ENCODE data around the gene VKORC1L1. TPM values are rescaled to one million over a fixed set of nuclear protein-coding genes. Genes with fewer than 3 reads are reported as not detected.
"Not testable (repeated sequence)": the region's sequence is repeated elsewhere in the genome, so short reads cannot be mapped to it uniquely, and the experiment has no call there.

VKORC1L1 gene
- total RNA-seq, 1 experiment from 2014 or later = 27.0 TPM

DNA sequence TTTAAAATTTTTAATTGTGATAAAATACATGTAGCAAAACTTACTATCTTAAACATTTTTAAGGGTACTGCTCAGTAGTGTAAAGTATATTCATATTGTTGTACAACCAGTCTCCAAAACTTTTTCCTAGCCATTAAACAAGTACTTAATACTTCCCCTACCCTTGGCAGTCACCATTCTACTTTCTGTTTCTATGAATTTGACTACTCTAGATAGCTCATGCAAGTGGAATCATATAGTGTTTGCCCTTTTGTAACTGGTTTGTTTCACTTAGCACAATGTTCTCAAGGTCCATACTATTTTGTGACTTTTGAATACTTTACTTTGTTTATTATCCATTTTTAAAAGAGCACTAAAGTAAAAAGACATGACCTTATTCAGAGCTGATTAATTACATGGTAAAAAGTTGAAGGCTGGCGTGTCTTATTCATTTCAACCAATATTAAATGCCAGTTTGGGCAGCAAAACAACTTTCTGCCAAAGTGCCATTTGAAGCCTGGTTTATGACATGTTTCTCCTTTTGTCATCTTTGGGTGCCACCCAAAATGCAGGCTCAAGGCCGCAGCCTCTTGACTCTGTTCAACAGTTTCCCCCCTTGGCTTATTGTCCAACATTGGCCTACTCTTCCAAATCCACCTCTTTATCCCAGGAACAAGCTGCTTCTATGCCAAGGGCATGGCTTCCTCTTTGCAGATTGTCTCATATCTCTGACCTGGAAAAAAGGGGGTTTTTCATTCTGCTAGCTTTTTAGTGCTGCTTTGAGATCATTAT is 26.0 kb downstream of the VKORC1L1 start:
- H3K4me3 ChIP-seq; H3K27me3 ChIP-seq; DNase-seq; H3K4me1 ChIP-seq; H3K27ac ChIP-seq; H3K9me3 ChIP-seq (replicated peaks): not testable (repeated sequence)
- H3K36me3 ChIP-seq = peaks cover 18% of the 10 kb centered on the region

DNA sequence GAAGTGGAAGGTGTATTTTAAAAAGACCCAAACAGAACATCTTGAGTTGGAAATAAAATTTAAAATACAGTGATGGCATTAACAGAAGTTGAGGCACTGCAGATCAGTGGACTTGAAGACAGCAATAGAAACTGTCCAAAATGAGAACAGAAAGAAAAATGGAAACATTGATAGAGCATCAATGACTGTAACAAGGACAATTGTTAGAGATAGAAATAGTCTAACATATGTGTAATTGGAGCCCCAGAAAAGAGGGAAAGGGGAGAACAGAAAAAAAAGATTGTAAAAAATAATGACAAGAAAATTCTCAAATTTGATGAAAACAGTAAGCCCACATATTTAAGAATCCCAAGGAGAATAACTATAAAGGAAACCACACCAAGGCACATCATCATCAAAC is 29.4 kb downstream of the VKORC1L1 start:
- Histone ChIP-seq H3K27me3 (no peaks in the 10 kb centered on the region), H3K9me3 (replicated peaks) (no peaks in the 10 kb centered on the region; the same call in 1 of the 2 replicates), H3K4me3 (no peak overlapping the region), H3K4me1 (no peaks in the 10 kb centered on the region), H3K27ac (no peak overlapping the region), H3K36me3 (peaks cover 17% of the 10 kb centered on the region)
- no peak for DNase-seq

GRCh38 chr7:65907501-65908198 is 34.8 kb downstream of the VKORC1L1 start:
- Histone ChIP-seq H3K36me3 (peaks cover 12% of the 10 kb centered on the region), H3K27me3 (no peaks in the 10 kb centered on the region), H3K27ac (no peak overlapping the region), H3K4me1 (no peaks in the 10 kb centered on the region), H3K4me3 (no peak overlapping the region), H3K9me3 (replicated peaks) (no peaks in the 10 kb centered on the region)
- DNase-seq = no peak

- Histone ChIP-seq H3K4me1 (no peaks in the 10 kb centered on the region), H3K27me3 (no peaks in the 10 kb centered on the region), H3K4me3 (no peak overlapping the region), H3K27ac (no peak overlapping the region), H3K9me3 (replicated peaks) (no peaks in the 10 kb centered on the region), H3K36me3 (peaks cover 3% of the 10 kb centered on the region; the same call in 1 of the 2 replicates)
- no peak for DNase-seq
Observed at GRCh38 chr7:65910237-65910636, 37.4 kb downstream of the VKORC1L1 start.

- Histone ChIP-seq H3K9me3 (replicated peaks) (no peaks in the 10 kb centered on the region), H3K36me3 (no peaks in the 10 kb centered on the region), H3K4me1 (no peaks in the 10 kb centered on the region), H3K4me3 (no peak overlapping the region), H3K27me3 (no peaks in the 10 kb centered on the region), H3K27ac (no peak overlapping the region)
- no peak for DNase-seq
Observed at GRCh38 chr7:65912237-65912636, 39.4 kb downstream of the VKORC1L1 start.

DNA sequence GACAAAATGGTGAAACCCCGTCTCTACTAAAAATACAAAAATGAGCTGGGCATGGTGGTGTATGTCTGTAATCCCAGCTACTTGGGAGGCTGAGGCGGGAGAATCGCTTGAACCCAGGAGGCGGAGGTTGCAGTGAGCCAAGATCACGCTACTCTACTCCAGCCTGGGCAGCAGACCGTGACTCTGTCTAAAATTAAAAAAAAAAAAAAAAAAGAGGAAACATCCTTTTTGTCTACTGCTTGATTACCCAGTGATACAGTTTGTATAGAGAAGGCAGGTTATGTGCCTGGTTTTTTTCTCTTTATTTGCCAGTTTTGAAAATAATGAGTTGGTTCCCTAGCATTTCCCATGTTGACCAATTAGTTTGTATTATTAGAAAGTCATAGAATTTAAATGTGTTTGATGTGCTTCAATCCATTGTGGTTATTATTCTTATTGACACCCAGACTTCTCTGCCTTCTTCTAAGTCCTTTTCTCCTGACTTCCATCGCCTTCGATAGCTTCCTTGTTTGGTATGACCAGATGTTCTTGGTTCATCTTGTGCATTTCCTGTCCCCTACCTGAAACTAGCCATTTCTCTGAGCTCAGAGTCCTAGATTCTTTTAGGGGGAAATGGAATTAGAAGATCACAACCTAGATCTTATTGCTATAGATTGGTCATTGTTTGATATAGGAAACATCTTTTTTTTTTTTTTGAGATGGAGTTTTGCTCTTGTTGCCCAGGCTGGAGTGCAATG is 43.2 kb downstream of the VKORC1L1 start:
- no peak overlapping the region for H3K27ac ChIP-seq
- DNase-seq = no peak
- H3K9me3 ChIP-seq (replicated peaks) = no peaks in the 10 kb centered on the region

DNA sequence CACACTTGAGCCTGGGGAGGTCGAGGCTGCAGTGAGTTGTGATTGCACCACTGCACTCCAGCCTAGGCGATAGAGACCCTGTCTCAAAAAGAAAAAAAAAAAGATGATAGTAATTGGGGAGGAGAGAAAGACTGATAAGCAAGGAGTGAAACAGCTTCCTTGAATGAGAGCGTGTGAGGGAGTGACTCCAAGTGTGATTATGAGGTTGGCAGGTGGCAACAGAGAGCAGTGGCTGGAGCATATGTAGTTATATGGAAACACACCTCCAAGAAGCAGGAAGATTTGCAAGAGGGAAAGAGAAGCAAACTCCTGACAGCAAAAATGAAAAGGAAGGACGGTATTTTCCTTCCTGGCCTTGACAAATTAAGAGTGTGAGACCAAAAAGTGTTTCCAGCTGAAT is 50.4 kb downstream of the VKORC1L1 start:
- Histone ChIP-seq H3K27me3 (no peaks in the 10 kb centered on the region), H3K9me3 (replicated peaks) (no peaks in the 10 kb centered on the region), H3K4me1 (no peaks in the 10 kb centered on the region), H3K4me3 (no peak overlapping the region), H3K36me3 (peaks cover 3% of the 10 kb centered on the region; the same call in 1 of the 2 replicates), H3K27ac (no peak overlapping the region)
- DNase-seq = no peak

More for the DNA sequence above, 43.2 kb downstream of the VKORC1L1 start:
- H3K27me3 ChIP-seq = no peaks in the 10 kb centered on the region
- no peaks in the 10 kb centered on the region; the same call in 1 of the 2 replicates for H3K36me3 ChIP-seq
- no peaks in the 10 kb centered on the region for H3K4me1 ChIP-seq
- no peak overlapping the region for H3K4me3 ChIP-seq

- Histone ChIP-seq H3K27me3 (no peaks in the 10 kb centered on the region), H3K9me3 (replicated peaks) (no peaks in the 10 kb centered on the region), H3K27ac (no peak overlapping the region), H3K4me3 (no peak overlapping the region), H3K36me3 (peaks cover 3% of the 10 kb centered on the region; the same call in 1 of the 2 replicates), H3K4me1 (no peaks in the 10 kb centered on the region)
- DNase-seq = no peak
Observed at GRCh38 chr7:65924193-65924592, 51.3 kb downstream of the VKORC1L1 start.

DNA sequence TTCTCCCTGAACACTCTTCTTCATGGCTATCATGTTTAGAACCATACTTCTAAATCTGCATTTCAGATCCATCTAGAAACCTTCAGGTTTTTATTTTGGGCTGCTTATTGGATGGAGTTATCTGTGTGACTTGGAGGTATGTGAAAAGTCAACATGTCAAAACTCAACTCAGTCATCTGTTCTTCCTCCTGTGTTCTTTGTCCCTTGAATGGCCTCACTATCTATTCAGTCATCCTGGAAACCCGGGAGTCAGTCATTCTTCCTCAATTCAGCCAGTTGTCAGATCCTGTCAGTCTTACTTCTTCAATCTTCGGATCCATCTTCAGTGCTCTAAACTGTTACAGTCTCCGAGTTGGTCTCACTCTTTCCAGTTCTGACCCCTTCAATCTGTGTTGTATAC is 52.2 kb downstream of the VKORC1L1 start:
- H3K4me1 ChIP-seq = no peaks in the 10 kb centered on the region
- DNase-seq = no peak
- H3K27me3 ChIP-seq = no peaks in the 10 kb centered on the region
- peaks cover 3% of the 10 kb centered on the region; the same call in 1 of the 2 replicates for H3K36me3 ChIP-seq
- no peak overlapping the region for H3K4me3 ChIP-seq
- no peak overlapping the region for H3K27ac ChIP-seq
- H3K9me3 ChIP-seq (replicated peaks) = no peaks in the 10 kb centered on the region

- H3K9me3 ChIP-seq (replicated peaks) = no peaks in the 10 kb centered on the region
- H3K36me3 ChIP-seq = peaks cover 3% of the 10 kb centered on the region; the same call in 1 of the 2 replicates
- H3K4me3 ChIP-seq = no peak overlapping the region
- H3K27ac ChIP-seq = no peak overlapping the region
- no peak for DNase-seq
- H3K27me3 ChIP-seq = no peaks in the 10 kb centered on the region
- no peaks in the 10 kb centered on the region for H3K4me1 ChIP-seq
Observed at GRCh38 chr7:65926588-65926987, 53.7 kb downstream of the VKORC1L1 start.

DNA sequence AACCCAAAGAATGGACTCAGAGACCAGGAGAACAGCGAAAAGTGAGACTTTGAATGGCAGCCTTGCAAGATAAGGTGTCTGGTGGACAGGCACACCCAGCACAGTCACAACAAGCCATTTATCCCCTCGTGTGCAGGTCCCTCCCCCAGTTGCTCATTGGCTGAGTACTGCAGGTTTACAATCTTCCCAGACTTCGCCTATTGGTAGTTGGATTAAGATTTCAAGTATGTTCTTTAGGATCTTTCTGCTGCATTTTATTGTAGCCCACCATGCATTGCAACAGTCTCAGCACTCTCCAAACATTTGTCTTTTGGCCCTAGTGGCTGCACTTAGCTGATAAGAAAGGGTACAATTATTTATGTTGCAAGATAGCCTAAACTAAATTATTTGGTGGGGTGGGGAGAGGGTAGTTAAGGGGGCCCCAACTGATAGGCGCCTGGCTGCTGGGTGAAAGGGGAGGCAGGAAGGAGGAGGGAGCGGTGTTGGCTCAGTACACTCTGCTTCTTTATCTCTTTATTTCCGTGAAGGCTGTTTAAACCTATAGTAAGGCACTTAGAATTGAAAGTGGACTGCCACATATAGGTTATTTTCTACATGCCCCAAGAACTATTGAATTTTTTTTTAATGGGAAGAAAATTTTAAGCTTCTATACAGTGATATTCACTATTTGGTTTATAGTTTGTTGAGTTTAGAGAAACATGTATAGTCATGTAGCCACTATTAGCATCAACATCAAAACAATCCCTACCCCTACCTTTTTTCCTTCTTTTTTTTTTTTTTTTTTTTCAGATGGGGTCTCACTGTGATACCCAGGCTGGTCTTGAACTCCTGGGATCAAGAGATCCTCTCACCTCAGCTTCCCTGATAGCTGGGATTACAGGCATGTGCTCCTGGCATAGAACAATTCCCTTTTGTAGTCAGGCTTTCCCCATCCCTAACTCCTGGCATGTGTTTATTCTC is 54.9 kb downstream of the VKORC1L1 start:
- Histone ChIP-seq H3K27me3 (no peaks in the 10 kb centered on the region), H3K9me3 (replicated peaks) (no peaks in the 10 kb centered on the region), H3K4me3 (no peak overlapping the region), H3K36me3 (peaks cover 3% of the 10 kb centered on the region; the same call in 1 of the 2 replicates), H3K4me1 (no peaks in the 10 kb centered on the region), H3K27ac (no peak overlapping the region)
- DNase-seq = no peak

- Histone ChIP-seq H3K27me3 (no peaks in the 10 kb centered on the region), H3K27ac (no peak overlapping the region), H3K36me3 (no peaks in the 10 kb centered on the region), H3K4me1 (no peaks in the 10 kb centered on the region), H3K4me3 (no peak overlapping the region), H3K9me3 (replicated peaks) (no peaks in the 10 kb centered on the region)
- no peak for DNase-seq
Observed at GRCh38 chr7:65931685-65932084, 58.8 kb downstream of the VKORC1L1 start.

DNA sequence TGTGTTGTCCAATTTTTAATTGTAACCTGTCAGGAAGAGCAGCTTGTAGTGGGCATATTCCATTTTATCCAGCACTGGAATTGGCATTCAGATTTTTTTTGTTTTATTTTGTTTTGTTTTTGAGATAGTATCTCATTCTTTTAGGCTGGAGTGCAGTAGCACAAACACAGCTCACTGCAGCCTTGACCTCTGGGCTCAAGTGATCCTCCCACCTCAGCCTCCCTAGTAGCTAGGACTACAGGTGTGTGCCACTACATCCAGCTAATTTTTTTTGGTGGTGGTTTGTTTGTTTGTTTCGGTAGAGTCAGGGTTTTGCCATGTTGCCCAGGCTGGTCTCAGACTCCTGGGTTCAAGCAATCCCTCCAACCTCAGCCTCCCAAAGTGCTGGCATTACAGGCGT is 64.4 kb downstream of the VKORC1L1 start:
- DNase-seq = no peak
- H3K27me3 ChIP-seq = no peaks in the 10 kb centered on the region
- peaks cover 2% of the 10 kb centered on the region; the same call in 1 of the 2 replicates for H3K4me1 ChIP-seq
- H3K27ac ChIP-seq = no peak overlapping the region
- H3K9me3 ChIP-seq (replicated peaks) = no peaks in the 10 kb centered on the region
- H3K36me3 ChIP-seq = peaks cover 10% of the 10 kb centered on the region
- H3K4me3 ChIP-seq = no peak overlapping the region

DNA sequence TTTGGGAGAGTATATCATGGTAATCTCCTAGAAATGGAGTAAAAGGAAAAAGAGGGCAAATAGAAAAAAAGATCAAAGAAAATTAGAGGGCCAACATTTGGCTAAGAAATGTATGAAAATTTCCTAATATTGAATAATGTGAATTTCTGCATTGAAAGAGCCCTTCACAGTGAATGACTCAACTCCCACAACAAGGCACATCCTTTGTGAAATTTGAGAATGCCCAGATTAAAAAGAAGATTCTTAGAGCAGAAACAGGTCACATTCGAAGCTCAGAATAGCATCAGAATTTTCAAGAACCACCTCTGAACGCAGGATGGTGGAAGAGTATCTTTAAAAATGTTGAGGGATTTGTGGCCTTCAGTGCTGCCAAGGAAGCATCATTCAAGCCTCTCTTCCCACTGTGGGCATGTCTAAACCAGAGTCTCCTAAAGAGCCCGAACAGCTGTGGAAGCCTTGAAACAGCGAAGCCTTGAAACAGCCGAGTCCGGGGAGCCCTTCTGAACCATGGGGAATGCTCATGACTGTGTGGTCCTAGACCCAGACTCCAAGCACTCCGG is 65.5 kb downstream of the VKORC1L1 start:
- peak in 1 of 2 experiments; percentile 34 for DNase-seq
- H3K27ac ChIP-seq = no peak overlapping the region
- H3K4me3 ChIP-seq = no peak overlapping the region
- no peaks in the 10 kb centered on the region for H3K27me3 ChIP-seq
- H3K36me3 ChIP-seq = peaks cover 10% of the 10 kb centered on the region
- H3K4me1 ChIP-seq = peaks cover 2% of the 10 kb centered on the region; the same call in 1 of the 2 replicates
- H3K9me3 ChIP-seq (replicated peaks) = no peaks in the 10 kb centered on the region

Data from SJCRH30 (cell line).